AG04450 (cell line): ENCODE measurements around the gene CKLF. TPM values are rescaled to one million over a fixed set of nuclear protein-coding genes. Genes with fewer than 3 reads are reported as not detected.

ENCODE experiments used
- CTCF ChIA-PET: fragments of 300-600, 350-600 bp; formaldehyde crosslinking; extraction: SDS; loops from one replicate; lab custom pipeline; 2022; ENCODE audit warnings: antibody characterized with exemption, inconsistent platforms; lab: Charles Lee
- POLR2A ChIA-PET: fragments of 350-600 bp; formaldehyde crosslinking; extraction: SDS; loops from one replicate; lab custom pipeline; 2021; ENCODE audit warnings: antibody characterized with exemption, inconsistent platforms; lab: Yijun Ruan, JAX
- DNase-seq: peaks from one replicate; pipeline ENCODE4 v3.0.0-alpha.2; 2011; ENCODE audit warnings: low read depth, low spot score
- H3K27ac ChIP-seq: one replicate; pipeline ENCODE4 v1.5.1; 2012; ENCODE audit warnings: low read depth, low read length, control low read depth
- H3K27me3 ChIP-seq: one replicate; pipeline ENCODE4 v1.6.0; 2012; ENCODE audit warnings: low read length; ENCODE audit not compliant: control insufficient read depth, insufficient read depth
- H3K4me3 ChIP-seq: 2 replicates; pipeline ENCODE4 v1.5.1; 2011; ENCODE audit warnings: mild to moderate bottlenecking, low read depth, low read length, control low read depth
- H3K9me3 ChIP-seq: 2 replicates; pipeline ENCODE4 v1.5.1; 2012; ENCODE audit warnings: low read length; ENCODE audit not compliant: control insufficient read depth, insufficient read depth
- CTCF ChIP-seq: IDR thresholded peaks from 2 replicates; pipeline ENCODE4 v1.5.1; 2011; ENCODE audit warnings: low read depth, low read length, control low read depth, inconsistent platforms
- polyA plus RNA-seq: library from polyadenylated mRNA; depleted of rRNA; stranded (reverse); fragments of >200 nt; gene quantifications from 2 replicates; pipeline ENCODE4 v1.2.3, GENCODE V29; 2011

Gene CKLF
- polyA plus RNA-seq, 1 experiment, result 56.2 TPM

- no peak for TF ChIP-seq CTCF
- no peak for DNase-seq
- POLR2A ChIA-PET, result interaction anchor here (0.6 kb wide), 1 partner anchor 28 kb away, joined by 6 read pairs; no protein-coding TSS in a partner anchor
Measured at GRCh38 chr16:66508248-66508913, 44.0 kb upstream of the CKLF start.

GRCh38 chr16:66508914-66509496 lies 43.4 kb upstream of the CKLF start:
- TF ChIP-seq CTCF, result no peak
- CTCF ChIA-PET, result interaction anchor here (1.0 to 2.7 kb wide), 2 partner anchors 25 to 102 kb away, joined by 4 to 9 read pairs; no protein-coding TSS in a partner anchor

More at GRCh38 chr16:66508248-66508913, 44.0 kb upstream of the CKLF start:
- no peak overlapping the region for H3K27ac ChIP-seq
- no peaks in the 10 kb centered on the region for H3K27me3 ChIP-seq
- CTCF ChIA-PET, result interaction anchor here (2.7 kb wide), 1 partner anchor 101 kb away, joined by 9 read pairs; no protein-coding TSS in a partner anchor
- H3K9me3 ChIP-seq, result no peaks in the 10 kb centered on the region
- no peak overlapping the region for H3K4me3 ChIP-seq

GRCh38 chr16:66509576-66509975 lies 42.8 kb upstream of the CKLF start:
- ChIA-PET POLR2A (no interaction called here), CTCF (interaction anchor here (1.0 to 2.7 kb wide), 2 partner anchors 26 to 102 kb away, joined by 4 to 9 read pairs; no protein-coding TSS in a partner anchor)
- Histone ChIP-seq H3K27me3 (no peaks in the 10 kb centered on the region), H3K9me3 (no peaks in the 10 kb centered on the region), H3K27ac (no peak overlapping the region), H3K4me3 (no peak overlapping the region)
- DNase-seq, result no peak
- no peak for TF ChIP-seq CTCF

More at GRCh38 chr16:66508914-66509496, 43.4 kb upstream of the CKLF start:
- H3K4me3 ChIP-seq, result no peak overlapping the region
- POLR2A ChIA-PET, result no interaction called here
- no peaks in the 10 kb centered on the region for H3K27me3 ChIP-seq
- no peak for DNase-seq
- H3K9me3 ChIP-seq, result no peaks in the 10 kb centered on the region
- H3K27ac ChIP-seq, result no peak overlapping the region

GRCh38 chr16:66510298-66510697 lies 42.1 kb upstream of the CKLF start:
- CTCF ChIA-PET, result interaction anchor here (1.0 to 2.7 kb wide), 3 partner anchors 26 to 152 kb away, joined by 4 to 9 read pairs (median 4); no protein-coding TSS in a partner anchor
- Histone ChIP-seq H3K27ac (no peak overlapping the region), H3K4me3 (no peak overlapping the region), H3K9me3 (no peaks in the 10 kb centered on the region), H3K27me3 (no peaks in the 10 kb centered on the region)
- TF ChIP-seq CTCF, result no peak
- no peak for DNase-seq
- POLR2A ChIA-PET, result no interaction called here
